ENCODE measurements around the gene C22orf23. TPM values are rescaled to one million over a fixed set of nuclear protein-coding genes. Genes with fewer than 3 reads are reported as not detected.

C22orf23 gene
- total RNA-seq, 1 donor from 2014 or later, result not detected

DNA sequence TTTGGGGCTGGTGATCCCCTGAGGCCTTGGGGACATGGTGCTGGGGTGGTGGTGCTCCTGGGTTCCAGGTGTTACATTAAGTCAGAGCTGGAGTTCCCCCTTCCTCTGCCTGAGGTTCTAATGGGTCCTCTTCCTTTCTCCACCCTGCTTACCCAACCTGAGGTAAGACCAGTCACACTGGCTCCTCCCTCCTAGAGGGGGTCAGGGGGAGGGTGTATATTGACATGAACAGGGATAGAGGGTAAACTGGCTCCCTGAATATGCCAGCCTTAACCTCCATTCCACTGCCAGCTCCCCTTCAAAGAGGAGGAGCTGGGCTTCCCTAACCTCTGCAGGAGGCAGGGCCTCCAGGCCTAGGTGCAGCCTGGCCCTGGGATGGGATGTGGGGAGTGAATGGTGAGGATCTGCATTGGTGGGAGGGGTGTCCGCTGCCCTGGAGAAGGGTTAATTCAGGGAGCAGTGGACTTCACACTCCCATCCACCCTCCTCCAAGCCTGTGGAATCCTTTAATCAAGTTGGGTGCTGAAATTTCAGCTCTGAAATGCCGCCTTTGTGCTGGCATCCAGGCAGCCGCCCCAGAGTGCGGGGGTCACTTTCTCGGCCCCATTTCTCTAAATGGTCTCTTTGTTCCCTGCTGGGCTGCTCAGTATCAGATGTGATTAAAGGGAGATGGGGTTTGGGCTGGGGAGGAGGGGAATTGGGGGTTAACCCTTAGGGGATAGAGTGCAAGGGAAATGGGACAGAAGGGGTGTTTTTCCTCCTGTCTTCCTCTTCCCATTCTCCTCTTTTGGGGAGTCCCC is 15.3 kb upstream of the C22orf23 start:
- H3K36me3 ChIP-seq (ENCODE audit: insufficient read depth, low read length), result peaks cover 13% of the 10 kb centered on the region
- TF ChIP-seq, protein P1, sequence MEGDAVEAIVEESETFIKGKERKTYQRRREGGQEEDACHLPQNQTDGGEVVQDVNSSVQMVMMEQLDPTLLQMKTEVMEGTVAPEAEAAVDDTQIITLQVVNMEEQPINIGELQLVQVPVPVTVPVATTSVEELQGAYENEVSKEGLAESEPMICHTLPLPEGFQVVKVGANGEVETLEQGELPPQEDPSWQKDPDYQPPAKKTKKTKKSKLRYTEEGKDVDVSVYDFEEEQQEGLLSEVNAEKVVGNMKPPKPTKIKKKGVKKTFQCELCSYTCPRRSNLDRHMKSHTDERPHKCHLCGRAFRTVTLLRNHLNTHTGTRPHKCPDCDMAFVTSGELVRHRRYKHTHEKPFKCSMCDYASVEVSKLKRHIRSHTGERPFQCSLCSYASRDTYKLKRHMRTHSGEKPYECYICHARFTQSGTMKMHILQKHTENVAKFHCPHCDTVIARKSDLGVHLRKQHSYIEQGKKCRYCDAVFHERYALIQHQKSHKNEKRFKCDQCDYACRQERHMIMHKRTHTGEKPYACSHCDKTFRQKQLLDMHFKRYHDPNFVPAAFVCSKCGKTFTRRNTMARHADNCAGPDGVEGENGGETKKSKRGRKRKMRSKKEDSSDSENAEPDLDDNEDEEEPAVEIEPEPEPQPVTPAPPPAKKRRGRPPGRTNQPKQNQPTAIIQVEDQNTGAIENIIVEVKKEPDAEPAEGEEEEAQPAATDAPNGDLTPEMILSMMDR (IDR thresholded peaks at IDR 0.05; ENCODE audit: insufficient read depth, low read depth, low read length), result no peak
- no peak for TF ChIP-seq EZH2 (IDR thresholded peaks at IDR 0.05; ENCODE audit: insufficient read depth, low read length)
- peaks cover 39% of the 10 kb centered on the region for H4K20me1 ChIP-seq (ENCODE audit: insufficient read depth, low read length)
- H2AFZ ChIP-seq (ENCODE audit: low read depth, low read length), result no peak overlapping the region
- H3K9me3 ChIP-seq (ENCODE audit: insufficient read depth, low read depth, low read length), result no peaks in the 10 kb centered on the region
- Mint-ChIP-seq H3K36me3 (ENCODE audit: low read depth, unreplicated experiment) (peaks cover 15% of the 10 kb centered on the region), H3K4me3 (ENCODE audit: unreplicated experiment) (no peak overlapping the region), H3K27me3 (ENCODE audit: low read depth, unreplicated experiment) (no peaks in the 10 kb centered on the region), H3K27ac (ENCODE audit: unreplicated experiment) (no peak overlapping the region), H3K4me1 (ENCODE audit: low read depth, unreplicated experiment) (peaks cover 30% of the 10 kb centered on the region), H3K9me3 (ENCODE audit: unreplicated experiment) (no peaks in the 10 kb centered on the region)
- no peak overlapping the region for H3K27ac ChIP-seq (ENCODE audit: low read depth, low read length)
- no peaks in the 10 kb centered on the region for H3K79me2 ChIP-seq (ENCODE audit: insufficient read depth, low read length)
- peaks cover 12% of the 10 kb centered on the region for H3K4me1 ChIP-seq (ENCODE audit: insufficient read depth, low read length)
- H3K4me3 ChIP-seq (ENCODE audit: insufficient read depth, low read depth, low read length), result no peak overlapping the region
- no peaks in the 10 kb centered on the region for H3K27me3 ChIP-seq (ENCODE audit: insufficient read depth, low read length)
- FAIRE-seq (no peak), DNase-seq (ENCODE audit: low read depth) (no peak)
- no peak overlapping the region for H3K9ac ChIP-seq (ENCODE audit: low read length)
- H3K4me2 ChIP-seq (ENCODE audit: low read length), result no peak overlapping the region

DNA sequence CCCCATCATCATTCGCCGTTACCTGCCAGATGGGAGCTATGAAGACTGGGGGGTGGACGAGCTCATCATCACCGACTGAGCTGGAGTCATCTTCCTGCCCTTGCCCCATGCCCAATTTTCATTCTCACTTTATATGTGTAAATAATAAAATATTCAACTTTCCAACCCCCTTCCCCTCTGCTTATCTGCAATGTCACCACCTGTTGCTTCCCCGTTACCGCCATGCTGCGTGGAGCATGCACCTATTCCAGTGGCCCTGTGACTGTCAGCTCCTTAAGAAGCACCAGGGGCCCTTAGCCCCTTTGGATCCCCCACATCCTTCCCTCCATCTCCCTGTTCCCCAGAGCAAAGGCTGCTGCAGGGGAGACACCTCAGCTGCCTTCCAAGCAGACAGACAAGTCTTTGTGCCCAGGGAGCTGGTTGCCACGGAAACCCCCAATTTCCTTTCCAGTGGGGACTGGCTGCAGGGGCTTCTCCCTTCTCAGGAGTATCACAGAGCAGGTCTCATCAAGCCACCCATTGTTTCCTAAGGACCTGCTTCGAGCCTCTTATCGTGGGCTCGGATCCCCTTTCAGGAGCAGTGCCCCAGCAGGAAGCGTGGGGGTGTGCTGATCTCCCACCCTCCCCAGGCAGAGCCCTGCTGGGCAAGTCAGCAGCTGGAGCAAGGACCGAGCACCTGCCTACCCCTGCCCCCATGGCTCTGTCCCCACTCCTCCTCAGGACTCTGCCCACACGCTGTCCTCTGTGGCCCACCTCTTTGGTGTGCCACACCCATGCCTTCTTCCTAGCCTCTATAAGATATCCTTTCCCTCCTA is 14.4 kb upstream of the C22orf23 start:
- Mint-ChIP-seq H3K4me1 (ENCODE audit: low read depth, unreplicated experiment) (peaks cover 30% of the 10 kb centered on the region), H3K9me3 (ENCODE audit: unreplicated experiment) (no peaks in the 10 kb centered on the region), H3K27ac (ENCODE audit: unreplicated experiment) (no peak overlapping the region), H3K36me3 (ENCODE audit: low read depth, unreplicated experiment) (peaks cover 15% of the 10 kb centered on the region), H3K27me3 (ENCODE audit: low read depth, unreplicated experiment) (no peaks in the 10 kb centered on the region), H3K4me3 (ENCODE audit: unreplicated experiment) (no peak overlapping the region)
- Histone ChIP-seq H3K9me3 (ENCODE audit: insufficient read depth, low read depth, low read length) (no peaks in the 10 kb centered on the region), H3K4me2 (ENCODE audit: low read length) (no peak overlapping the region), H3K79me2 (ENCODE audit: insufficient read depth, low read length) (no peaks in the 10 kb centered on the region), H3K27ac (ENCODE audit: low read depth, low read length) (no peak overlapping the region), H3K4me3 (ENCODE audit: insufficient read depth, low read depth, low read length) (no peak overlapping the region), H3K9ac (ENCODE audit: low read length) (no peak overlapping the region), H4K20me1 (ENCODE audit: insufficient read depth, low read length) (peaks cover 39% of the 10 kb centered on the region), H3K4me1 (ENCODE audit: insufficient read depth, low read length) (peaks cover 12% of the 10 kb centered on the region), H2AFZ (ENCODE audit: low read depth, low read length) (no peak overlapping the region), H3K27me3 (ENCODE audit: insufficient read depth, low read length) (no peaks in the 10 kb centered on the region), H3K36me3 (ENCODE audit: insufficient read depth, low read length) (peaks cover 19% of the 10 kb centered on the region)
- TF ChIP-seq EZH2 (IDR thresholded peaks at IDR 0.05; ENCODE audit: insufficient read depth, low read length), result no peak
- TF ChIP-seq, protein P1 (IDR thresholded peaks at IDR 0.05; ENCODE audit: insufficient read depth, low read depth, low read length), result no peak
- DNase-seq (ENCODE audit: low read depth) (no peak), FAIRE-seq (no peak)

Measured in astrocyte (in vitro differentiated cells and primary cell).